K562 (cell line): ENCODE data around the gene SCYL1. TPM values are rescaled to one million over a fixed set of nuclear protein-coding genes. Genes with fewer than 3 reads are reported as not detected.
A peak's percentile ranks its signal among the peaks of the same experiment; 100 is the strongest.

Experiments used
- ATF6 ChIP-seq: sonication (generic); formaldehyde crosslinking; IDR thresholded peaks from 2 replicates; pipeline ENCODE4 v1.4.0; 2020; ENCODE audit warnings: mild to moderate bottlenecking, missing genetic modification reagents
- CEBPG ChIP-seq, 3 experiments: fragments of 200-800 bp in 1 of 3; sonication (Bioruptor generic) in 1 of 3; sonication (generic) in 1 of 3; formaldehyde crosslinking in 1 of 3; IDR thresholded peaks in 2 of 3; conservative IDR thresholded peaks in 1 of 3; 2 replicates each; pipeline versions ENCODE4 v1.6.1 to v1.8.0; 2016 to 2022; ENCODE audit warnings: missing compliant biosample characterization in 2 of 3, missing genetic modification characterization in 2 of 3, mild to moderate bottlenecking in 1 of 3, missing genetic modification reagents in 1 of 3
- CHD7 ChIP-seq: fragments of 200-600 bp; sonication (generic); IDR thresholded peaks from one replicate; pipeline ENCODE4 v1.6.1; 2012; ENCODE audit warnings: mild to moderate bottlenecking, low read depth, low read length, inconsistent platforms
- FOXK1 ChIP-seq: sonication (generic); formaldehyde crosslinking; IDR thresholded peaks from 2 replicates; pipeline ENCODE4 v1.8.0; 2022; ENCODE audit warnings: missing genetic modification reagents, mild to moderate bottlenecking, borderline replicate concordance
- L3MBTL2 ChIP-seq: fragments of 450-650 bp; IDR thresholded peaks from 2 replicates; pipeline ENCODE4 v1.6.1; 2016; ENCODE audit warnings: mild to moderate bottlenecking, moderate library complexity
- NR2F6 ChIP-seq: fragments of 450-650 bp; formaldehyde crosslinking; IDR thresholded peaks from 2 replicates; pipeline ENCODE4 v1.4.0; 2020; ENCODE audit warnings: mild to moderate bottlenecking
- NR4A1 ChIP-seq, 2 experiments: fragments of 250-450 bp in 1 of 2; fragments of 450-650 bp in 1 of 2; sonication (Bioruptor Pico) in 1 of 2; IDR thresholded peaks; 2 replicates each; pipeline versions ENCODE4 v1.4.0 to v1.6.1; 2016 to 2020; ENCODE audit warnings: mild to moderate bottlenecking in 2 of 2, missing compliant biosample characterization in 1 of 2, missing genetic modification characterization in 1 of 2, moderate library complexity in 1 of 2
- PHF21A ChIP-seq: fragments of 450-650 bp; IDR thresholded peaks from 2 replicates; pipeline ENCODE4 v1.6.1; 2017; ENCODE audit warnings: low read depth, borderline replicate concordance
- YY1 ChIP-seq, 3 experiments: IDR thresholded peaks; 2 replicates each; pipeline ENCODE4 v1.6.1; 2011; ENCODE audit warnings: low read length in 2 of 3, mild to moderate bottlenecking in 2 of 3, moderate library complexity in 2 of 3, borderline replicate concordance in 1 of 3, control low read depth in 1 of 3, low read depth in 1 of 3; ENCODE audit not compliant: insufficient read depth in 3 of 3, insufficient replicate concordance in 2 of 3, control insufficient read depth in 1 of 3, insufficient read length in 1 of 3; ENCODE audit errors: extremely low read depth in 1 of 3
- ZNF174 ChIP-seq: fragments of 250-450 bp; sonication (Bioruptor Pico); IDR thresholded peaks from 2 replicates; pipeline ENCODE4 v1.4.0; 2020; ENCODE audit warnings: mild to moderate bottlenecking
- polyA plus RNA-seq, 8 experiments: library from polyadenylated mRNA; depleted of rRNA in 4 of 8; stranded (reverse) in 5 of 8; unstranded in 3 of 8; fragments of >200 nt; fragmentation: Nextera tagmentation in 2 of 8; fragmentation: Illumina TruSeq in 1 of 8; extraction: Ambion mirVana in 2 of 8; extraction: Trizol in 1 of 8; gene quantifications; 2 replicates each; pipeline versions ENCODE4 v1.2.1 to v1.2.3, GENCODE V29; 2011 to 2014; ENCODE audit warnings: inconsistent platforms in 1 of 8, missing spikeins in 1 of 8
- total RNA-seq, 7 experiments: library from RNA; depleted of rRNA in 6 of 7; stranded (reverse); fragments of >200 nt in 6 of 7; fragmentation: Illumina TruSeq in 2 of 7; extraction: Trizol in 2 of 7; gene quantifications; 2 replicates each; pipeline versions ENCODE4 v1.2.1 to v1.2.3, GENCODE V29; 2011 to 2021; ENCODE audit warnings: low replicate concordance in 1 of 7

SCYL1 gene
- total and polyA plus RNA-seq, 9 of the 15 experiments (the other 6 are each of a cell fraction or from before 2014, with no cell fraction given): 1.9 to 145 (median 57.6) TPM

- TF ChIP-seq CHD7 (peak; percentile 57), YY1 (IDR thresholded peaks at IDR 0.05; ENCODE audit: borderline replicate concordance in 1 of 3, control insufficient read depth in 1 of 3, extremely low read depth in 1 of 3, insufficient read depth in 3 of 3, insufficient read length in 1 of 3, insufficient replicate concordance in 2 of 3, low read depth in 1 of 3, low read length in 2 of 3) (peak in 2 of 3 experiments; percentile 81 to 82), FOXK1 (CRISPR knock-in tag) (peak; percentile 71; the same call in 1 of the 2 replicates), PHF21A (no peak), ATF6 (CRISPR knock-in tag) (peak; percentile 69; the same call in 1 of the 2 replicates), L3MBTL2 (no peak; the same call in 1 of the 2 replicates), ZNF174 (peak; percentile 97), NR2F6 (peak; percentile 99), CEBPG (CRISPR knock-in tag; IDR thresholded peaks at IDR 0.05) (peak; percentile 66; the same call in 1 of the 2 replicates), CEBPG (tag; conservative IDR thresholded peaks at IDR 0.05 in 1 of 2, IDR thresholded peaks at IDR 0.05 in 1 of 2) (peak; percentile 87), NR4A1 (CRISPR knock-in tag; IDR thresholded peaks at IDR 0.05) (no peak), NR4A1 (tag; IDR thresholded peaks at IDR 0.05) (peak; percentile 65; the same call in 1 of the 2 replicates)
Measured at GRCh38 chr11:65498977-65499712, 25.7 kb upstream of the SCYL1 start, which contains the start of gene MALAT1 (continued).
